Measurements from ENCODE around the gene CCSER2. TPM values are rescaled to one million over a fixed set of nuclear protein-coding genes. Genes with fewer than 3 reads are reported as not detected.
"Not testable (repeated sequence)": the region's sequence is repeated elsewhere in the genome, so short reads cannot be mapped to it uniquely, and the experiment has no call there.

CCSER2 gene
- total RNA-seq, 3 donors from 2014 or later: 30.2 to 118 (median 48.3) TPM

GRCh38 chr10:84429926-84430520 is 101.6 kb downstream of the CCSER2 start:
- H3K9me3 ChIP-seq: no peaks in the 10 kb centered on the region
- DNase-seq (peak; percentile 63 to 83 (median 63)), ATAC-seq (peak; percentile 100)
- H3K4me3 ChIP-seq: no peak overlapping the region
- no peaks in the 10 kb centered on the region for H3K36me3 ChIP-seq (ENCODE audit: low read depth)
- intact Hi-C loops (cut with DNase I, micrococcal nuclease): no loop called here
- peaks cover 3% of the 10 kb centered on the region for H3K4me1 ChIP-seq (ENCODE audit: low read depth)
- TF ChIP-seq, protein P1, sequence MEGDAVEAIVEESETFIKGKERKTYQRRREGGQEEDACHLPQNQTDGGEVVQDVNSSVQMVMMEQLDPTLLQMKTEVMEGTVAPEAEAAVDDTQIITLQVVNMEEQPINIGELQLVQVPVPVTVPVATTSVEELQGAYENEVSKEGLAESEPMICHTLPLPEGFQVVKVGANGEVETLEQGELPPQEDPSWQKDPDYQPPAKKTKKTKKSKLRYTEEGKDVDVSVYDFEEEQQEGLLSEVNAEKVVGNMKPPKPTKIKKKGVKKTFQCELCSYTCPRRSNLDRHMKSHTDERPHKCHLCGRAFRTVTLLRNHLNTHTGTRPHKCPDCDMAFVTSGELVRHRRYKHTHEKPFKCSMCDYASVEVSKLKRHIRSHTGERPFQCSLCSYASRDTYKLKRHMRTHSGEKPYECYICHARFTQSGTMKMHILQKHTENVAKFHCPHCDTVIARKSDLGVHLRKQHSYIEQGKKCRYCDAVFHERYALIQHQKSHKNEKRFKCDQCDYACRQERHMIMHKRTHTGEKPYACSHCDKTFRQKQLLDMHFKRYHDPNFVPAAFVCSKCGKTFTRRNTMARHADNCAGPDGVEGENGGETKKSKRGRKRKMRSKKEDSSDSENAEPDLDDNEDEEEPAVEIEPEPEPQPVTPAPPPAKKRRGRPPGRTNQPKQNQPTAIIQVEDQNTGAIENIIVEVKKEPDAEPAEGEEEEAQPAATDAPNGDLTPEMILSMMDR (IDR thresholded peaks at IDR 0.05): peak; percentile 59

DNA sequence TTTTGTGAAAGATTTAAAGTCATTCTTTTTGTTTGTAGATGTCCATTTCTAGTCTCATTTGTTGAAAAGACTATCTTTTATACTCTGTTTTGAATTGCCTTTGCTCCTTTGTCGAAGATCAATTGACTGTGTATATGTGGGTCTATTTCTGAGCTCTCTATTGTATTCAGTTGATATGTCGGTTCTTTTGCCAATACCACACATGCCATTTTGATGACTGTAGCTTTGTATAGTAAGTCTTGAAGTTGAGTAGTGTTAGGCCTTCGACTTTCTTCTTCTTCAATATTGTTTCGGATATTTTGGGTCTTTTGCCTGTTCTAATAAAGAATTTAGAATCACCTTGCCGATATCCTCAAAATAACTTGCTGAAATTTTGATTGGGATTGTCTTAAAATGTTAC is 104.5 kb downstream of the CCSER2 start:
- intact Hi-C loops (cut with DNase I, micrococcal nuclease): no loop called here
- no peak for DNase-seq
- no peak for ATAC-seq
- TF ChIP-seq, protein P1 (IDR thresholded peaks at IDR 0.05): no peak
- Histone ChIP-seq H3K36me3 (ENCODE audit: low read depth) (no peaks in the 10 kb centered on the region), H3K4me3 (no peak overlapping the region), H3K9me3 (no peaks in the 10 kb centered on the region), H3K4me1 (ENCODE audit: low read depth) (no peaks in the 10 kb centered on the region)

- no peaks in the 10 kb centered on the region for H3K36me3 ChIP-seq (ENCODE audit: low read depth)
- no peaks in the 10 kb centered on the region for H3K4me1 ChIP-seq (ENCODE audit: low read depth)
- H3K9me3 ChIP-seq: no peaks in the 10 kb centered on the region
- TF ChIP-seq, protein P1 (IDR thresholded peaks at IDR 0.05): no peak
- ATAC-seq (no peak), DNase-seq (no peak)
- intact Hi-C loops (cut with DNase I, micrococcal nuclease): no loop called here
- no peak overlapping the region for H3K4me3 ChIP-seq
Observed at GRCh38 chr10:84440781-84441180, 112.4 kb downstream of the CCSER2 start.

- intact Hi-C loops (cut with DNase I, micrococcal nuclease): no loop called here
- ATAC-seq (no peak), DNase-seq (no peak)
- Histone ChIP-seq H3K9me3 (no peaks in the 10 kb centered on the region), H3K36me3 (ENCODE audit: low read depth) (no peaks in the 10 kb centered on the region), H3K4me3 (no peak overlapping the region), H3K4me1 (ENCODE audit: low read depth) (no peaks in the 10 kb centered on the region)
- TF ChIP-seq, protein P1 (IDR thresholded peaks at IDR 0.05): no peak
Observed at GRCh38 chr10:84447701-84448400, 119.5 kb downstream of the CCSER2 start.

DNA sequence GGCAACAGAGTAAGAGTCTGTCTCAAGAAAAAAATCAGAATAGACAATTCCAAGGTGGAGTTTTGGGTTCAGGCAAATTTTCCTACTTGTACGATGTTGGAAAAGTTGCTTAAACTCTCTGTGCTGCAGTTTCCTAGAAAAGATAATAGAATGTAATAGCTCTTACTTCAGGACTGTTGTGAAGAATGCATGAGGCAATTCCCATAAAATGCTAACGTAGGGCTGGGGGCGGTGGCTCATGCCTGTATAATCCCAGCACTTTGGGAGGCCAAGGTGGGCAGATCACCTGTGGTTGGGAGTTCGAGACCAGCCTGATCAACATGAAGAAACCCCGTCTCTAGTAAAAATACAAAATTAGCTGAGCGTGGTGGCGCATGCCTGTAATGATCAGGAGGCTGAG is 121.0 kb downstream of the CCSER2 start:
- H3K4me1 ChIP-seq (ENCODE audit: low read depth); ATAC-seq; H3K9me3 ChIP-seq; intact Hi-C loops (cut with DNase I, micrococcal nuclease); DNase-seq; H3K4me3 ChIP-seq; H3K36me3 ChIP-seq (ENCODE audit: low read depth): not testable (repeated sequence)

DNA sequence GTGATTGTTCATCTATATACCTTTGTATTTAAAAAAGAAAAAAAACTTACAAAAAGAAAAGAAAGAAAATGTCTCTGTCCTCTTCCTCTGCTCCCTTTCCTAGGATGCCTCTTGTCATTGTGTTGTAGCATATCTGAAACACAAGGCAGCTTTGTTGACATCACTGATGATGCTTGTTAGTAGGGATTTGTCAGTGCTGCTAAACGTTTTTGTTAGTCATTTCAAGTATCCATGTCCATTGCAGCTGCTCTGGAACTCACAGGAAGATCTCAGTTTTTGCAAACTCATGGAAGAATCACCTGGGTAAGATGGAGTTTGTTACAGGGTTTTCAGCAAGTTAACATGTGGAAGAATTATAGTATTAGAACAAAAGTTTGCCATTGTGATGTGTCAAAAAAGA is 123.6 kb downstream of the CCSER2 start:
- TF ChIP-seq, protein P1 (IDR thresholded peaks at IDR 0.05): no peak
- Histone ChIP-seq H3K4me1 (ENCODE audit: low read depth) (no peaks in the 10 kb centered on the region), H3K9me3 (no peaks in the 10 kb centered on the region), H3K36me3 (ENCODE audit: low read depth) (no peaks in the 10 kb centered on the region), H3K4me3 (no peak overlapping the region)
- intact Hi-C loops (cut with DNase I, micrococcal nuclease): no loop called here
- ATAC-seq (no peak), DNase-seq (no peak)

Measured in mucosa of descending colon (tissue), 3 donors.